ENCODE data around the gene PVALB.

The PVALB gene

DNA sequence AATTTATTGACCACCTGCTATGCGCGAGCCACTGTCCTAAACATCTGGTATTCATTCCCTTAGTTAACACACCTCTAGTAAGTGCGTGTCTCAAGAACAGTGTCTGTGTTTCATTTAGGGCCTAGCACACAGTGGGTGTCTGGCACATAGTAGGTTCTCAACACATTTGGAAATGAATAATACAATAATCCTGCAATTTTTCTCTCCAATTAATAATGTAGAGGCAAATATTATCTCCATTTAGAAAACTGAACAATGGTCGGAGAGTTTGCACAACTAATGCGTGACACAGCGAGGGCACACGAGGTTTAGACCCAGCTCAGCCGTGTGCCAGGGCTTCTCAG, 39.9 kb upstream of the PVALB start:
- in situ Hi-C loops (cut with HindIII; ENCODE audit: low pct_unique_long_range_greater_than_20kb, low sequenced_read_pairs), result no loop called here
- no peak for TF ChIP-seq JUND (IDR thresholded peaks at IDR 0.05; ENCODE audit: low read depth)
- DNase-seq (ENCODE audit: low read depth in 1 of 2, low spot score in 1 of 2), result no peak

- in situ Hi-C loops (cut with HindIII; ENCODE audit: low pct_unique_long_range_greater_than_20kb, low sequenced_read_pairs), result no loop called here
- no peak for TF ChIP-seq JUND (IDR thresholded peaks at IDR 0.05; ENCODE audit: low read depth)
- peak; percentile 64 to 88 for DNase-seq (ENCODE audit: low read depth in 1 of 2, low spot score in 1 of 2)
Measured at GRCh38 chr22:36856121-36856791, 39.4 kb upstream of the PVALB start.

- no peak for TF ChIP-seq JUND (IDR thresholded peaks at IDR 0.05; ENCODE audit: low read depth)
- in situ Hi-C loops (cut with HindIII; ENCODE audit: low pct_unique_long_range_greater_than_20kb, low sequenced_read_pairs), result no loop called here
- no peak for DNase-seq (ENCODE audit: low read depth in 1 of 2, low spot score in 1 of 2)
Measured at GRCh38 chr22:36855478-36855877, 38.6 kb upstream of the PVALB start.

- in situ Hi-C loops (cut with HindIII; ENCODE audit: low pct_unique_long_range_greater_than_20kb, low sequenced_read_pairs), result no loop called here
- peak in 1 of 2 experiments; percentile 71 for DNase-seq (ENCODE audit: low read depth in 1 of 2, low spot score in 1 of 2)
- no peak for TF ChIP-seq JUND (IDR thresholded peaks at IDR 0.05; ENCODE audit: low read depth)
Measured at GRCh38 chr22:36853407-36854099, 36.7 kb upstream of the PVALB start.

DNA sequence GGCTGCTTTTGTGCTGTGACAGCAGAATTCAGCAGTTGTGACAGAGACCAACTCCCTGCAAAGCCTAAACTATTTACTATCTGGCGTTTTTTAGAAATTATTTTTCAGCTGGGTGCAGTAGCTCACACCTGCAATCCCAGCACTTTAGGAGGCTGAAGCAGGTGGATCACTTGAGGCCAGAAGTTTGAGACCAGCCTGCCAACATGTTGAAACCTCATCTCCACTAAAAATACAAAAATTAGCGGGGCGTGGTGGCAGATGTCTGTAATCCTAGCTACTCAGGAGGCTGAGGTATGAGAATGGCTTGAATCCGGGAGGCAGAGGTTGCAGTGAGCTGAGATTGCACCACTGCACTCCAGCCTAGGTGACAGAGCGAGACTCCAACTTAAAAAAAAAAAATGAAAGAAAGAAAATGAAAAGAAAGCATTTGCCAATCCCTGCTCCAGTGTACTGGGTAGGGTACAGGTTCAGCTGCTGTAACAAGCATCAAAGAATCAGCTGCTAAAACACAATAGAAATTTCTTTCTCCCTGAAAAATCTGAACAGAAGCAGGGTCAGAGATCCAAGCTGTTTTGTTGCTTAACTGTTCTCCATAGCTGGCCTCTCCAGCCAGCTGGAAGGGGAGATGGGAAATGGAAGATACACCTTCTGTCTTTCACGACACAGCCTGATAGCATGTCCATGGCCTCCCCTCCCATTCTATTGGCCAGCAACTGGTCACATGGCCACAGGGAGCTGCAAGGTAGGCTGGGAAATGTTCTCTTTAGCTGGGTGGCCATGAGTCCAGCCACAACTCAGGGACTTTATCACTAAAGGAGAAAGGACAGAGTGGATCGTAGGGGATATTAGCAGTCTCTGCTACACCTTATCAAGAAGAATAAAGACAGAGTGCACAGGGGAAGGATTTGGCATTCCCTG, 35.5 kb upstream of the PVALB start:
- in situ Hi-C loops (cut with HindIII; ENCODE audit: low pct_unique_long_range_greater_than_20kb, low sequenced_read_pairs), result no loop called here
- no peak for TF ChIP-seq JUND (IDR thresholded peaks at IDR 0.05; ENCODE audit: low read depth)
- DNase-seq (ENCODE audit: low read depth in 1 of 2, low spot score in 1 of 2), result no peak

DNA sequence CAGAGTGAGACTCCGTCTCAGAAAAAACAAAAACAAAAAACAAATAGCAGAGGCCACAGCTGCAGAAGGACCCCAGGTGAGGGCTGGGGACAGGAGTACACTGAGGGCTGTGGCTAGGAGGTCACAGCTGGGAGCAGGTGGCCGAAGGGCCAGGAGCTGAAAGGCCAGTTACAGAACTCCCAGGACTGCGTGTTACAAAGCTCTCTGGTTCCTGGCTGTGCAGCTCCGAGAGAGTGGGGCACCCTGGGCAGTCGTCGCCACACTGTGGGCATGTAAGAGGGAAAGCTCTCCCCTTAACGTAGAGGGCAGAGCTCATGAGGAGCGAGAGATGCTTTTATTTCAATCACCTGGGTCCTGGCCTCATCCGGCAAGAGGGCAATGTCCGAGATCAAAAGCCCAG, 33.8 kb upstream of the PVALB start:
- in situ Hi-C loops (cut with HindIII; ENCODE audit: low pct_unique_long_range_greater_than_20kb, low sequenced_read_pairs), result no loop called here
- TF ChIP-seq JUND (IDR thresholded peaks at IDR 0.05; ENCODE audit: low read depth), result no peak
- DNase-seq (ENCODE audit: low read depth in 1 of 2, low spot score in 1 of 2), result no peak

GRCh38 chr22:36850056-36850455, 33.2 kb upstream of the PVALB start:
- in situ Hi-C loops (cut with HindIII; ENCODE audit: low pct_unique_long_range_greater_than_20kb, low sequenced_read_pairs), result no loop called here
- DNase-seq (ENCODE audit: low read depth in 1 of 2, low spot score in 1 of 2), result no peak
- no peak for TF ChIP-seq JUND (IDR thresholded peaks at IDR 0.05; ENCODE audit: low read depth)

DNA sequence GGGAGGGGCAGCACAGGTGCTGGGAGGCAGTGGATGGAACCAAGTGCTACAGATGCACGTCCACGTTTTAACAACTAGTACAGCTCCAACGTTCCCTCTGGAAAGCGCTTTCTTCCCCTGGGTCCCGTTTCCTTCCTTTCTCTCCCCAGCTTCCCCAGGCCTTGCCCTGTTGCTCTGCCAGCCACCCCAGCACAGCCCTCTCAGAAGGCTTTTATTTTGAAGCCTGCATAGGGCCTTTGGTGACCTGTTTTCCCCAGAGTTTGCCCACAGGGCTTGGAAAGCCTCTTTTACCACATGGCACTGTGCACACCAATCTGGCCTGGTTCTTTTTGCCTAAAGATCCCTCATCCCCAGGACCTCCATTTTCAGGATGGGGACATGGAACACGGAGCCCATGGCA, 30.1 kb upstream of the PVALB start:
- DNase-seq (ENCODE audit: low read depth in 1 of 2, low spot score in 1 of 2), result no peak
- no peak for TF ChIP-seq JUND (IDR thresholded peaks at IDR 0.05; ENCODE audit: low read depth)
- in situ Hi-C loops (cut with HindIII; ENCODE audit: low pct_unique_long_range_greater_than_20kb, low sequenced_read_pairs), result no loop called here

- TF ChIP-seq JUND (IDR thresholded peaks at IDR 0.05; ENCODE audit: low read depth), result no peak
- no peak for DNase-seq (ENCODE audit: low read depth in 1 of 2, low spot score in 1 of 2)
Measured at GRCh38 chr22:36846271-36846670, 29.4 kb upstream of the PVALB start.

DNA sequence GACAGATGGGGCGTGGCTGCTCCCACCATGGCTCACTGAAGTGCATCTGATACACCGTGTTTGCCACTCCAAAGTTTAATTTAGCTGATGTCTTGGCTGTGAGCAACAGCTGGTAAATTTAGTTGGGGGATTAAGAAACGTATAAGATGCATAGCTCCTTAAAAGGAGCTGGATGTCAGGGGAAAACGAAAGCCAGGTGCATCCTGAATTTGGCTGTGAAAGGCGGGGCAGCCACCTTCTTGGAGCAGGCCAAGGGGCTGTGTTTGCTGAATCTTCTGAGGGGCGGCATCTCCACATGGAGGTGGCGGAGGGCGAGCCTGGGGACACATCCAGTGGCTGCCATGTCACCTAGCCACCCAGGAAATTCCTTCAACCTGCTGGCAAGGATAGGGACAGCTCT, 23.3 kb upstream of the PVALB start:
- DNase-seq (ENCODE audit: low read depth in 1 of 2, low spot score in 1 of 2), result no peak
- no peak for TF ChIP-seq JUND (IDR thresholded peaks at IDR 0.05; ENCODE audit: low read depth)
- in situ Hi-C loops (cut with HindIII; ENCODE audit: low pct_unique_long_range_greater_than_20kb, low sequenced_read_pairs), result no loop called here

More at GRCh38 chr22:36846271-36846670, 29.4 kb upstream of the PVALB start:
- in situ Hi-C loops (cut with HindIII; ENCODE audit: low pct_unique_long_range_greater_than_20kb, low sequenced_read_pairs), result no loop called here

- DNase-seq (ENCODE audit: low read depth in 1 of 2, low spot score in 1 of 2), result no peak
- in situ Hi-C loops (cut with HindIII; ENCODE audit: low pct_unique_long_range_greater_than_20kb, low sequenced_read_pairs), result no loop called here
- TF ChIP-seq JUND (IDR thresholded peaks at IDR 0.05; ENCODE audit: low read depth), result no peak
Measured at GRCh38 chr22:36839356-36840073, 22.7 kb upstream of the PVALB start.
